CD14-positive monocyte (primary cell): Measurements from ENCODE around the gene GYPA. TPM values are rescaled to one million over a fixed set of nuclear protein-coding genes. Genes with fewer than 3 reads are reported as not detected.
"Not testable (repeated sequence)": the region's sequence is repeated elsewhere in the genome, so short reads cannot be mapped to it uniquely, and the experiment has no call there.

Experiments used
- DNase-seq, 3 donors: peaks; one replicate each; pipeline ENCODE4 v3.0.0-alpha.2; 2011 to 2022
- H2AFZ ChIP-seq: 2 replicates; pipeline ENCODE4 v1.6.0; 2012; ENCODE audit warnings: mild to moderate bottlenecking, low read depth, low read length, inconsistent platforms; ENCODE audit not compliant: insufficient read depth, poor library complexity, severe bottlenecking
- H3K27ac ChIP-seq, 2 donors: 1 replicate in 1 of 2; 2 replicates in 1 of 2; pipeline ENCODE4 v1.5.1; 2012 to 2013; ENCODE audit warnings: low read length in 2 of 2, control low read depth in 1 of 2, inconsistent platforms in 1 of 2, low read depth in 1 of 2, mild to moderate bottlenecking in 1 of 2
- H3K27me3 ChIP-seq, 2 donors: one replicate each; pipeline versions ENCODE4 v1.6.0 to v1.6.1; 2011 to 2013; ENCODE audit warnings: low read length in 2 of 2; ENCODE audit not compliant: control insufficient read depth in 2 of 2, insufficient read depth in 2 of 2
- H3K36me3 ChIP-seq, 2 donors: replicated peaks in 1 of 2; 1 replicate in 1 of 2; 2 replicates in 1 of 2; pipeline versions ENCODE4 v1.5.1 to v1.6.1; 2012 to 2013; ENCODE audit warnings: low read length in 2 of 2, control low read depth in 1 of 2, inconsistent platforms in 1 of 2, mild to moderate bottlenecking in 1 of 2; ENCODE audit not compliant: insufficient read depth in 2 of 2, control insufficient read depth in 1 of 2
- H3K4me1 ChIP-seq, 2 donors: 1 replicate in 1 of 2; 2 replicates in 1 of 2; pipeline versions ENCODE4 v1.5.1 to v1.6.1; 2012 to 2013; ENCODE audit warnings: low read length in 2 of 2, control low read depth in 1 of 2, inconsistent platforms in 1 of 2, mild to moderate bottlenecking in 1 of 2, moderate library complexity in 1 of 2; ENCODE audit not compliant: insufficient read depth in 2 of 2, control insufficient read depth in 1 of 2
- H3K4me2 ChIP-seq: replicated peaks from 2 replicates; pipeline ENCODE3; 2012; ENCODE audit warnings: low read length, moderate library complexity, mild to moderate bottlenecking; ENCODE audit not compliant: poor library complexity, severe bottlenecking; ENCODE audit errors: extremely low read depth
- H3K4me3 ChIP-seq, 3 experiments: fragments of 200-600 bp in 1 of 3; sonication (generic) in 1 of 3; replicated peaks in 1 of 3; 1 replicate in 2 of 3; 2 replicates in 1 of 3; pipeline ENCODE4 v1.5.1; 2011 to 2013; ENCODE audit warnings: low read length in 3 of 3, mild to moderate bottlenecking in 3 of 3, control low read depth in 2 of 3, low read depth in 2 of 3, inconsistent platforms in 1 of 3, moderate library complexity in 1 of 3
- H3K79me2 ChIP-seq: 2 replicates; pipeline ENCODE4 v1.6.0; 2012; ENCODE audit warnings: mild to moderate bottlenecking, control low read depth, inconsistent platforms, low read length, moderate library complexity; ENCODE audit not compliant: insufficient read depth
- H3K9ac ChIP-seq: 2 replicates; pipeline ENCODE4 v1.6.0; 2017; ENCODE audit warnings: low read length, mild to moderate bottlenecking; ENCODE audit not compliant: insufficient read depth, poor library complexity, severe bottlenecking
- H3K9me3 ChIP-seq, 2 donors: replicated peaks in 1 of 2; 1 replicate in 1 of 2; 2 replicates in 1 of 2; pipeline versions ENCODE4 v1.5.1 to v1.6.1; 2012 to 2013; ENCODE audit warnings: low read length in 2 of 2, control low read depth in 1 of 2; ENCODE audit not compliant: control insufficient read depth in 1 of 2, insufficient read depth in 1 of 2
- H4K20me1 ChIP-seq: 2 replicates; pipeline ENCODE4 v1.6.0; 2012; ENCODE audit warnings: mild to moderate bottlenecking, low read length, control low read depth, moderate library complexity; ENCODE audit not compliant: insufficient read depth
- H3K27ac Mint-ChIP-seq, 7 donors: one replicate each; pipeline ENCODE4 v1.8.0; 2020; ENCODE audit warnings: mild to moderate bottlenecking in 7 of 7, mixed read lengths in 7 of 7, moderate library complexity in 6 of 7, inconsistent platforms in 2 of 7
- H3K27me3 Mint-ChIP-seq, 3 donors: one replicate each; pipeline ENCODE4 v1.8.0; 2021 to 2022; ENCODE audit warnings: low read depth in 3 of 3, mild to moderate bottlenecking in 3 of 3, mixed read lengths in 3 of 3, moderate library complexity in 3 of 3, inconsistent platforms in 1 of 3
- H3K36me3 Mint-ChIP-seq, 2 donors: one replicate each; pipeline ENCODE4 v1.8.0; 2020; ENCODE audit warnings: mixed read lengths in 2 of 2, inconsistent platforms in 1 of 2, mild to moderate bottlenecking in 1 of 2
- H3K4me1 Mint-ChIP-seq: one replicate; pipeline ENCODE4 v1.8.0; 2020; ENCODE audit warnings: mild to moderate bottlenecking, mixed read lengths
- H3K4me3 Mint-ChIP-seq, 2 donors: one replicate each; pipeline ENCODE4 v1.8.0; 2020; ENCODE audit warnings: mild to moderate bottlenecking in 2 of 2, mixed read lengths in 2 of 2, moderate library complexity in 1 of 2
- H3K9me3 Mint-ChIP-seq, 7 donors: one replicate each; pipeline ENCODE4 v1.8.0; 2020 to 2022; ENCODE audit warnings: mixed read lengths in 7 of 7, mild to moderate bottlenecking in 6 of 7, moderate library complexity in 6 of 7, inconsistent platforms in 2 of 7
- WGBS: methylation state at CpG from one replicate; pipeline ENCODE4 v1.1.5; 2013; ENCODE audit warnings: missing lambda C conversion rate; ENCODE audit not compliant: insufficient coverage; 5-methylcytosine and 5-hydroxymethylcytosine counted together
- intact Hi-C, 2 donors: fragments of 100-400 bp; cut with micrococcal nuclease; formaldehyde crosslinking; loops; one replicate each; pipeline versions ENCODE4 v1.15.0 to v1.15.1; 2023
- polyA plus RNA-seq, 3 donors: library from polyadenylated mRNA; depleted of rRNA in 1 of 3; unstranded in 2 of 3; stranded (reverse) in 1 of 3; fragments of 300-500 nt in 2 of 3; fragments of >200 nt in 1 of 3; fragmentation: Illumina TruSeq in 2 of 3; gene quantifications; 1 replicate in 2 of 3; 2 replicates in 1 of 3; pipeline ENCODE4 v1.2.3, GENCODE V29; 2012 to 2021

Gene GYPA
- polyA plus RNA-seq, 3 donors = not detected

DNA sequence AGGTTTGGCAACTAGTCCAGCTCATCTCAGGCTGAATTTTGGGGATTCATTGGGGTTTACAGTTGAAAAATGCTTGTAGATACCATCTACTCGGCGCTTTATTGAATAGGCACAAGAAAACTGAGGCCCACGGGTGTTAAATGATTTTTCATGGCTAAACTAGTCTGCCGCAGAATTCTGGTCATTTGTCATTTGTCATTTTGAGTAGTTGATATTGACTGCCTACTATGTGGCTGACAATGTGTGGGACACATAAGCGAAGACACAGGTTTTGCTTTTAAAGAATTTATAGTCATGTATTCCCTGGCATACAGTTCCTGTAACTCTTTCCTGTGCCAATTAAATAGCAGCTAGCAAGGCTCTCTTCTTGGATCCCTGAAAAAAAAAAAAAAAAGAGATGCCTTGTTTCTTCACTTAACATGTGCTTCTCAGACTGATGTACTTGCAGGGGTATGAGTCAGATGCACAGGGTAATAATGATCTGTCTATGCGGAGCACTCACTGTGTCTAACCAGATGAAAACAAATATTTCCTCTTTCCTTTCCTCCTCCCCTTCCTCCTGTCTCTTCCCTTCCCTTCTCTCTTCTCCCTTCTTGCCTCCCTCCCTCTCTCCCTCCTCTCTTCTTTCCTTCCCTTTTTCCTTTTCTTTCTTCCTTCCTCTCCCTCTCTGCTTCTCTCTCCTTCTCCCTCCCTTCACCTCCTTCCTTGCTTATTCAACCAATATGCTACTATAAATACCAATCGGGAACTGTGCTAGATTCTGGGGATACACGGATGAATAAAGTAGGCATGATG lies 3.2 kb downstream of the GYPA start:
- H3K79me2 ChIP-seq, H3K27me3 ChIP-seq, H3K4me1 ChIP-seq, H3K36me3 Mint-ChIP-seq, H3K4me2 ChIP-seq, H3K9me3 Mint-ChIP-seq, H3K27ac ChIP-seq, H3K4me3 ChIP-seq, H3K27me3 Mint-ChIP-seq, H3K9me3 ChIP-seq, H2AFZ ChIP-seq, H3K4me1 Mint-ChIP-seq, intact Hi-C loops, H3K27ac Mint-ChIP-seq, H3K36me3 ChIP-seq, DNase-seq, H3K4me3 Mint-ChIP-seq, H3K9ac ChIP-seq, H4K20me1 ChIP-seq: not testable (repeated sequence)
- WGBS = 91% methylated on average over 5 of the region's 8 CpGs

DNA sequence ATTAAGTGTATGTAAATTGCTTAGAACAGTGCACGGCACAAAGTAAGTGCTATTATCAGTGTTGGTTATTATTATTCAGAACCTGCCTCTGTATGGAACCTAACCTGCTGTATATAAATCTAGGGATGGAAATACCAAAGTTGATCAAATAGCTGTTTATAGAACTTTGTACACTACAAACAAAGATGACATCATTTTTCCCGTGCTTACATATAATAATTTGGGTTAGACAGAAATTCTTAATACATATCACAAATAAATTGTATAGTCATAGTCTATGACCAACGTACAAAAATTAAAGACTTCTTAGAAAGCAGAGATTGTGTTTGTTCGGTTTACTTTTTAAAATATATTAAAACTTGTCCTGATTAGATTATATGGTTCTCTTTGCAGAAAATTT lies 4.3 kb downstream of the GYPA start:
- H3K27ac ChIP-seq, H3K27me3 Mint-ChIP-seq, H4K20me1 ChIP-seq, H2AFZ ChIP-seq, H3K9me3 Mint-ChIP-seq, H3K9ac ChIP-seq, H3K36me3 Mint-ChIP-seq, H3K36me3 ChIP-seq, H3K4me3 Mint-ChIP-seq, H3K27me3 ChIP-seq, H3K4me3 ChIP-seq, H3K27ac Mint-ChIP-seq, H3K79me2 ChIP-seq, H3K4me2 ChIP-seq, intact Hi-C loops, H3K9me3 ChIP-seq, DNase-seq, H3K4me1 ChIP-seq, H3K4me1 Mint-ChIP-seq: not testable (repeated sequence)
- WGBS = no CpG with 5 or more reads among the region's 4 CpGs

DNA sequence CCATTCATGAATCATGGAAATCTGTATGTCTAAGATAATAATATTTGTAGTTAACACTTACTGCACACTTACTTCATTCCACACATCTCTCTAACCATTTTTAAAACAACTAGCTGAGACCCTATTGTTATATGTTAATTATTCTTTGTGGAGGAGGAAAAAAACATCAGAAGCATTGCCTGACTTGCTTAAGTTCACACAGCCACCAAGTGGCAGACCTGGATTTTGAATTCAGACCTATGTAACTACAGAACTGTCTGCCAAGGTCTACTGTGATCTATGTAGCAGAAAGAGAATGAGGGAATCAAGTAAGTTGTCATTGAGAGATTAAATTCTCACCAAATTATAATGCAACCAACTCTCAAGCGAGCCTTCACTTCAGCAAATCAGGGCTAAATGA lies 10.4 kb downstream of the GYPA start:
- H3K27ac ChIP-seq, H4K20me1 ChIP-seq, H3K9me3 ChIP-seq, H3K36me3 Mint-ChIP-seq, H3K27me3 ChIP-seq, DNase-seq, H3K4me1 ChIP-seq, H3K27me3 Mint-ChIP-seq, H3K27ac Mint-ChIP-seq, H3K4me1 Mint-ChIP-seq, H3K9ac ChIP-seq, H2AFZ ChIP-seq, H3K4me2 ChIP-seq, H3K36me3 ChIP-seq, H3K4me3 Mint-ChIP-seq, intact Hi-C loops, H3K4me3 ChIP-seq, H3K9me3 Mint-ChIP-seq, H3K79me2 ChIP-seq: not testable (repeated sequence)
- WGBS = no CpG with 5 or more reads among the region's 1 CpG

DNA sequence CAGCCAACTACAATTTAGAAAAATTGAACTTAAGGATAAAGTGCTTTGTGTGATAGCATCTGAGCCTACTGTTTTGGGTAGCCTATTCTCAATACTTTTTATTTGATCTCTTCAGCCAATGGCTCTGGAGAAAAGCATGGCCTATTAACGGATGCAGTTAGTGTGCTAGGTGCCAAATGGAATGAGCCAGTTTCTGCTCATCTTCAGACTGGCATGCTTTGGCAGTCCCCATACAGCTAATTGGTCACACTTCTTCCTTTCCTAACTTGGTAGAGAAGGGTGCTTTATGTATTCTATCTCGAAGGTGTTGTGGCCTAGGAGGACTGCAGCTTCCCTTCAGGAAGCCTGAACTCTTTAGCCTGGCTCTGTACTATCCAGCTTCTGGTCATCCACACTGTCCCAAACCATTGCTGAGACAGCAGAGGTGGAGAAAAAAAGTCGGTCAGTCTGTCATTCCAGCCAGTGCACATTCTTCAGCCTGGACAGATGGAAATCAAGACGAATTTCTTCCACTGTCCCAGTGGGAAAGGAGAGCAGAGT lies 11.1 kb downstream of the GYPA start:
- H3K4me3 Mint-ChIP-seq, H3K79me2 ChIP-seq, H4K20me1 ChIP-seq, H3K9me3 Mint-ChIP-seq, H3K27me3 Mint-ChIP-seq, H3K4me2 ChIP-seq, H3K9ac ChIP-seq, H3K4me1 ChIP-seq, H3K36me3 ChIP-seq, H2AFZ ChIP-seq, H3K36me3 Mint-ChIP-seq, H3K4me1 Mint-ChIP-seq, H3K4me3 ChIP-seq, DNase-seq, intact Hi-C loops, H3K27ac Mint-ChIP-seq, H3K27ac ChIP-seq, H3K27me3 ChIP-seq, H3K9me3 ChIP-seq: not testable (repeated sequence)
- WGBS = 80% methylated on average over 2 of the region's 4 CpGs
